Neural progenitor cell (in vitro differentiated cells): ENCODE results near the gene MERTK.

ENCODE experiments used
- EZH2 ChIP-seq: fragments of 200-600 bp; sonication (generic); IDR thresholded peaks from 2 replicates; pipeline ENCODE4 v1.6.1; 2017; ENCODE audit warnings: antibody characterized with exemption, mild to moderate bottlenecking, moderate library complexity
- EZH2phosphoT487 ChIP-seq: fragments of 200-600 bp; sonication (generic); IDR thresholded peaks from 2 replicates; pipeline ENCODE4 v1.6.1; 2017; ENCODE audit warnings: antibody characterized with exemption
- TF ChIP-seq, protein P1 (sequence below): fragments of 200-600 bp; sonication (generic); IDR thresholded peaks from 2 replicates; pipeline ENCODE4 v1.5.1; 2017; ENCODE audit warnings: antibody characterized with exemption, mild to moderate bottlenecking

DNA sequence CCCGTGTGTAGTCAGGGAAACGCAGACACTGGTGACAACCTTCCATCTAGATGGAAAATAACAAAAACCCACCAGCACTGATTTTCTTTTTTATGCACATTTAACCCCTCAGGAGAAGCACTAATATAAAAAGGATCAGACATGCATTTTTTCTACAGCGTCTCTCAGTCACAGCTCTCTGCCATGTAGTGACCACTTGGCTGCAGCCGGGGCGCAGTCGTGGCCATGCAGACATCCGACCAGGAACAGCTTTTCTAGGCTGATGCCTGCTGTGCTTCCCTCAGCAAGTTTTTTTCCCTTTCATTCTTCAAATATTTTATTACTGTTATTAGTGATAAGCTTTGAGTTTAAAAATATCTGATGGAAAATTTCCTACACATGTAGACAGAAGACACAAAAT is 63.3 kb downstream of the MERTK start:
- TF ChIP-seq EZH2 (no peak), EZH2phosphoT487 (no peak)
- TF ChIP-seq, protein P1, sequence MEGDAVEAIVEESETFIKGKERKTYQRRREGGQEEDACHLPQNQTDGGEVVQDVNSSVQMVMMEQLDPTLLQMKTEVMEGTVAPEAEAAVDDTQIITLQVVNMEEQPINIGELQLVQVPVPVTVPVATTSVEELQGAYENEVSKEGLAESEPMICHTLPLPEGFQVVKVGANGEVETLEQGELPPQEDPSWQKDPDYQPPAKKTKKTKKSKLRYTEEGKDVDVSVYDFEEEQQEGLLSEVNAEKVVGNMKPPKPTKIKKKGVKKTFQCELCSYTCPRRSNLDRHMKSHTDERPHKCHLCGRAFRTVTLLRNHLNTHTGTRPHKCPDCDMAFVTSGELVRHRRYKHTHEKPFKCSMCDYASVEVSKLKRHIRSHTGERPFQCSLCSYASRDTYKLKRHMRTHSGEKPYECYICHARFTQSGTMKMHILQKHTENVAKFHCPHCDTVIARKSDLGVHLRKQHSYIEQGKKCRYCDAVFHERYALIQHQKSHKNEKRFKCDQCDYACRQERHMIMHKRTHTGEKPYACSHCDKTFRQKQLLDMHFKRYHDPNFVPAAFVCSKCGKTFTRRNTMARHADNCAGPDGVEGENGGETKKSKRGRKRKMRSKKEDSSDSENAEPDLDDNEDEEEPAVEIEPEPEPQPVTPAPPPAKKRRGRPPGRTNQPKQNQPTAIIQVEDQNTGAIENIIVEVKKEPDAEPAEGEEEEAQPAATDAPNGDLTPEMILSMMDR, result no peak
